Activated naive CD4-positive, alpha-beta T cell treated with anti-CD3 and anti-CD28 coated beads for 36 hours (primary cell): Measurements from ENCODE around the gene ADAMTS5. TPM values are rescaled to one million over a fixed set of nuclear protein-coding genes. Genes with fewer than 3 reads are reported as not detected.

Experiments
- microRNA-seq: library from miRNA; unstranded; fragments of <30 nt; microRNA quantifications from one replicate; pipeline ENCODE4 v1.2.0, GENCODE V29; 2022; ENCODE audit warnings: borderline microRNAs expressed, borderline replicate concordance
- total RNA-seq, 2 experiments: library from RNA; stranded (reverse); gene quantifications; one replicate each; pipeline ENCODE4 v1.2.3, GENCODE V29; 2021

Gene ADAMTS5
- total RNA-seq, 2 experiments from 2014 or later, result not detected

Small RNAs within 50 kb of the gene (microRNA-seq; reads per million reads assigned to microRNA genes)
- gene MIR4759, result not detected

Other genes with a start within 250 kb of the ADAMTS5 start
- gene ADAMTS1, start 121.7 kb downstream of the ADAMTS5 start, total RNA-seq, result not detected